NB4 (cell line): Measurements from ENCODE around the gene SH2D4B.

Source experiments
- DNase-seq: peaks from one replicate; pipeline ENCODE4 v3.0.0; 2010; ENCODE audit warnings: low read depth
- H3K4me3 ChIP-seq: one replicate; pipeline ENCODE4 v1.5.1; 2011; ENCODE audit warnings: mild to moderate bottlenecking, low read depth, low read length, moderate library complexity
- CTCF ChIP-seq: IDR thresholded peaks from one replicate; pipeline ENCODE4 v1.5.1; 2012; ENCODE audit warnings: low read depth, low read length
- MAX ChIP-seq: IDR thresholded peaks from 2 replicates; pipeline ENCODE4 v1.6.1; 2011; ENCODE audit warnings: low read depth, low read length
- MYC ChIP-seq: IDR thresholded peaks from 2 replicates; pipeline ENCODE4 v1.6.1; 2011; ENCODE audit warnings: low read depth, low read length
- POLR2A ChIP-seq: IDR thresholded peaks from 2 replicates; pipeline ENCODE4 v1.6.1; 2011; ENCODE audit warnings: mild to moderate bottlenecking; ENCODE audit not compliant: insufficient read length; ENCODE audit errors: extremely low read depth

The SH2D4B gene

GRCh38 chr10:80537736-80538480, at the start of gene SH2D4B:
TSS of gene SH2D4B (plus strand) at chr10:80537902. CDS start at chr10:80538332, 430 bp downstream.
- peak within 1 kb of the TSS; percentile 87 for H3K4me3 ChIP-seq
- no peak for DNase-seq
- TF ChIP-seq MYC (no peak), MAX (no peak), CTCF (no peak), POLR2A (no peak)

GRCh38 chr10:80488539-80489066, 49.1 kb upstream of the SH2D4B start:
- TF ChIP-seq MAX (no peak), POLR2A (no peak), CTCF (no peak), MYC (no peak)
- DNase-seq, result no peak
- no peak overlapping the region for H3K4me3 ChIP-seq

- DNase-seq, result no peak
- H3K4me3 ChIP-seq, result no peak overlapping the region
- no peak for TF ChIP-seq POLR2A
- TF ChIP-seq MYC, result no peak
- no peak for TF ChIP-seq CTCF
- no peak for TF ChIP-seq MAX
These were observed 48.2 kb upstream of the SH2D4B start for GRCh38 chr10:80489371-80490112.

DNA sequence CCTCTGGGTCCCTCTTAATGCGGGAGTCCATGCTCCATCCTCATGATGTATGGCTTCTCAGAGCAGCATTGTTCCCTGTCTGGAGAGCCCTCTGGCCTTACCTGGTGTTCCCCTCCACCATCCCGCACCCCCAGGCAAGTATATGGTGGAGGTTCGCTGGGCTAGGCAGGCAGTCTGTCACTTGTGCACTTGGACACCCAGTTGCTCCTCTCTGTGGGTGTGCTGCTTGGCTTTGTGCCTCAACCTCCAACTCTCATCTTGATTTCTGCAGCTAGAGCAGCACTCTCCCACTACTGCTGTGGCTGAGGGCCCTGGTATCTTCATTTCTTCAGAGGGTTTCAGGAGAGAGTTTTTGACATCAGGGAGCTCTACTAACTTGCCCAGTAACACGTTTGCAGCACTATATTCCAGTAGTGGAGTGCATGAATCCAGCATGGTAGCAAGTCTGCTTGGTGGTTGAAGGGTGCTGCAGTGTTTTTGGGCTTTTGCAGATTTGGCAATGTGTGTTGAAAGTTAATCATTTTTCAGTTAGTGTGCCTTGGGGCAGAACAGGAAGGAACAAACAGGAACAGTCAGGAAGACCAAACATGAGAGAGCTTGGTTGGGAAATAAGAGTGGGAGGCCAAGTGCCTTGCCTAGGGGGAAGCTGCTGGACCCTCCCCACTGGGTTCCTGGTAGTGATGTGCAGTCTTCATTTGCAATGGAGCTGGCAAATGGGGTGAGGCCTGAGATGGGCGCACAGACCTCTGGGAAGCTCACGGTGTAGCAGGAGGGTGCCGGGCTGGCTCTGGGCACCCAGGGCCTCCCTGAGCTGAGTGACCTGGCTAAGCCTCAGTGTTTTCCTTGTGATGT, 46.2 kb upstream of the SH2D4B start:
- peak; percentile 98 for DNase-seq
- TF ChIP-seq MAX (0 out of 2 replicates have a peak, but pooled peaks have one; percentile 4), CTCF (no peak)
- H3K4me3 ChIP-seq, result peak overlapping the region; percentile 4

GRCh38 chr10:80492848-80493521, 44.7 kb upstream of the SH2D4B start:
- H3K4me3 ChIP-seq, result no peak overlapping the region
- no peak for DNase-seq
- TF ChIP-seq POLR2A, result no peak
- no peak for TF ChIP-seq MAX
- no peak for TF ChIP-seq MYC
- no peak for TF ChIP-seq CTCF
